AG04450 (cell line): ENCODE results near the gene SCRN2. TPM values are rescaled to one million over a fixed set of nuclear protein-coding genes. Genes with fewer than 3 reads are reported as not detected.

Experiments
- CTCF ChIA-PET: fragments of 300-600, 350-600 bp; formaldehyde crosslinking; extraction: SDS; loops from one replicate; lab custom pipeline; 2022; ENCODE audit warnings: antibody characterized with exemption, inconsistent platforms; lab: Charles Lee
- POLR2A ChIA-PET: fragments of 350-600 bp; formaldehyde crosslinking; extraction: SDS; loops from one replicate; lab custom pipeline; 2021; ENCODE audit warnings: antibody characterized with exemption, inconsistent platforms; lab: Yijun Ruan, JAX
- DNase-seq: peaks from one replicate; pipeline ENCODE4 v3.0.0-alpha.2; 2011; ENCODE audit warnings: low read depth, low spot score
- H3K27ac ChIP-seq: one replicate; pipeline ENCODE4 v1.5.1; 2012; ENCODE audit warnings: low read depth, low read length, control low read depth
- H3K27me3 ChIP-seq: one replicate; pipeline ENCODE4 v1.6.0; 2012; ENCODE audit warnings: low read length; ENCODE audit not compliant: control insufficient read depth, insufficient read depth
- H3K4me3 ChIP-seq: 2 replicates; pipeline ENCODE4 v1.5.1; 2011; ENCODE audit warnings: mild to moderate bottlenecking, low read depth, low read length, control low read depth
- H3K9me3 ChIP-seq: 2 replicates; pipeline ENCODE4 v1.5.1; 2012; ENCODE audit warnings: low read length; ENCODE audit not compliant: control insufficient read depth, insufficient read depth
- polyA plus RNA-seq: library from polyadenylated mRNA; depleted of rRNA; stranded (reverse); fragments of >200 nt; gene quantifications from 2 replicates; pipeline ENCODE4 v1.2.3, GENCODE V29; 2011
- TF ChIP-seq, protein P1 (sequence below): IDR thresholded peaks from 2 replicates; pipeline ENCODE4 v1.5.1; 2011; ENCODE audit warnings: low read depth, low read length, control low read depth, inconsistent platforms

SCRN2 gene
- polyA plus RNA-seq, 1 experiment, result 13.3 TPM

DNA sequence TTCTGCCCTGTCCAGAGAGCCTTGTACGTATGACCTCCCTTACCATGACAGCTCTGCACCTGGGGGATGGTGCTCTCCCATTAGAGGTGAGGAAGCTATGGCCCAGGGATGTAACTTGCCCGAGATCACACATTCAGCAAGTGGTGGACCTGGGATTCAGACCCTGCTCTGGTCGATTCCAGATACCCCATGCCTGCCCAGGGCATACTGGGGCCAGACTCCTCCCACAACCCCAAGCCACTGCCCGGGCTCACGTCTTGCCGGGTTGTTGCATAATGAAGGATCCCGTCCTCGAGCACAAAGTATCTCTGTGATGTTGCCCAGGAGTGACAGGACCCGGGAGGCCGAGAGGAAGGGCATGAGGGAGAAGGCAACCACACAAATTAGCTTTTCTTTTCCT, 21.6 kb downstream of the SCRN2 start:
- TF ChIP-seq, protein P1, sequence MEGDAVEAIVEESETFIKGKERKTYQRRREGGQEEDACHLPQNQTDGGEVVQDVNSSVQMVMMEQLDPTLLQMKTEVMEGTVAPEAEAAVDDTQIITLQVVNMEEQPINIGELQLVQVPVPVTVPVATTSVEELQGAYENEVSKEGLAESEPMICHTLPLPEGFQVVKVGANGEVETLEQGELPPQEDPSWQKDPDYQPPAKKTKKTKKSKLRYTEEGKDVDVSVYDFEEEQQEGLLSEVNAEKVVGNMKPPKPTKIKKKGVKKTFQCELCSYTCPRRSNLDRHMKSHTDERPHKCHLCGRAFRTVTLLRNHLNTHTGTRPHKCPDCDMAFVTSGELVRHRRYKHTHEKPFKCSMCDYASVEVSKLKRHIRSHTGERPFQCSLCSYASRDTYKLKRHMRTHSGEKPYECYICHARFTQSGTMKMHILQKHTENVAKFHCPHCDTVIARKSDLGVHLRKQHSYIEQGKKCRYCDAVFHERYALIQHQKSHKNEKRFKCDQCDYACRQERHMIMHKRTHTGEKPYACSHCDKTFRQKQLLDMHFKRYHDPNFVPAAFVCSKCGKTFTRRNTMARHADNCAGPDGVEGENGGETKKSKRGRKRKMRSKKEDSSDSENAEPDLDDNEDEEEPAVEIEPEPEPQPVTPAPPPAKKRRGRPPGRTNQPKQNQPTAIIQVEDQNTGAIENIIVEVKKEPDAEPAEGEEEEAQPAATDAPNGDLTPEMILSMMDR, result no peak
- H3K27me3 ChIP-seq, result no peaks in the 10 kb centered on the region
- ChIA-PET CTCF (no interaction called here), POLR2A (no interaction called here)
- DNase-seq, result no peak
- H3K9me3 ChIP-seq, result no peaks in the 10 kb centered on the region
- no peak overlapping the region for H3K4me3 ChIP-seq
- H3K27ac ChIP-seq, result no peak overlapping the region

DNA sequence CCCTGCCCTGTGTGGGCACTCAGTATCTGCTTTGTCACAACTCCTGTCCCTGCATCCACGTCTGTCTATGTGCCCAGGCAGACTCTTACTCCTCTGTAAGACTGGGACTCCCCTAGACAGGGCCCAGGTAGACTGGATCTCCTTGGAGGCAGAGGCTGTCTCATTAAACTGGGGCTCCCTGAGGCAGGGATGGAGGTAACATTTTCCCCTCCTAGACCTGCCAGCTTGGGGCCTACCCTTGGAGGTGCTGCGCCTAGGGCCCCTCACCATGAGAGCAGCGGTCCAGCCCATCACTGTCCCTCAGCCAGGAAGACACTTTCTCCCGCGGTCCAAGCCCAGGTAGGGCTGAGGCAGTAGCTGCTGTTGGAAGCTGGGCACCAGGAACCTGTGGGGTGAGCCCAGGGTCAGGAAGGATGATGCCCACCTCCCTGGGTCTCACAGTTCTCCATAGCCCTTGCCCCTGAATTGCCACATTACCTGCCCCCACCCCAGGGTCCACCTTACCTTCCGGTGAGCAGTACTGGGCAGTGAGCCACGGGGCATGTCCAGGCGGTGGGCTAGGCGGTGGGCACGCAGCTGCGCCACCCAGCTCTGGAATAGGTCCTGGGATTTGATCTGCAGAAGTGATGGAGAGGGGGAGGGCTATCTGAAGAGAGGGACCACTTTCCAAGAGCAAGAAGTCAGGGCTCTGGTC, 22.9 kb downstream of the SCRN2 start:
- H3K9me3 ChIP-seq, result no peaks in the 10 kb centered on the region; the same call in 1 of the 2 replicates
- H3K4me3 ChIP-seq, result no peak overlapping the region
- TF ChIP-seq, protein P1, result no peak
- ChIA-PET CTCF (no interaction called here), POLR2A (no interaction called here)
- no peaks in the 10 kb centered on the region for H3K27me3 ChIP-seq
- DNase-seq, result no peak
- no peak overlapping the region for H3K27ac ChIP-seq

DNA sequence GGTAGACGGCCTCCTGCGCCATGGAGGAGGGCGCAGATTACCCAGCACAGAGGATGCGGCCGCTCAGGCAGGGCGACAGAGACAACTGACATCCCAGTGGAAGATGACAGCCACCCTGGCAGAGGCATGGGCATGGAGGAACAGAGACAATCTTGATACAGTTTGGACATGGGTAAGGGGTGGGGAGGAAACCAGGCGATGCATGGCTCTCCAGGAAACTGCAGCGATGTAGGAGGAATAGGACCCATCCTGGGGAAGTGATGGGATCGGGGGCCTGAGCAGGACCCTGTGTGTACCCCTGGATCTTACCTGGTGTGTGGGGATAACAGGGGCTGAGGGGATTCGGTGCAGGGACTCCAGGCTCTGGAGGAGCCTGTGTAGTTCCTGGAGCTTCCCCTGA, 24.1 kb downstream of the SCRN2 start:
- TF ChIP-seq, protein P1, result no peak
- ChIA-PET CTCF (no interaction called here), POLR2A (no interaction called here)
- no peak overlapping the region for H3K27ac ChIP-seq
- no peaks in the 10 kb centered on the region; the same call in 1 of the 2 replicates for H3K9me3 ChIP-seq
- H3K27me3 ChIP-seq, result no peaks in the 10 kb centered on the region
- no peak for DNase-seq
- no peak overlapping the region for H3K4me3 ChIP-seq

DNA sequence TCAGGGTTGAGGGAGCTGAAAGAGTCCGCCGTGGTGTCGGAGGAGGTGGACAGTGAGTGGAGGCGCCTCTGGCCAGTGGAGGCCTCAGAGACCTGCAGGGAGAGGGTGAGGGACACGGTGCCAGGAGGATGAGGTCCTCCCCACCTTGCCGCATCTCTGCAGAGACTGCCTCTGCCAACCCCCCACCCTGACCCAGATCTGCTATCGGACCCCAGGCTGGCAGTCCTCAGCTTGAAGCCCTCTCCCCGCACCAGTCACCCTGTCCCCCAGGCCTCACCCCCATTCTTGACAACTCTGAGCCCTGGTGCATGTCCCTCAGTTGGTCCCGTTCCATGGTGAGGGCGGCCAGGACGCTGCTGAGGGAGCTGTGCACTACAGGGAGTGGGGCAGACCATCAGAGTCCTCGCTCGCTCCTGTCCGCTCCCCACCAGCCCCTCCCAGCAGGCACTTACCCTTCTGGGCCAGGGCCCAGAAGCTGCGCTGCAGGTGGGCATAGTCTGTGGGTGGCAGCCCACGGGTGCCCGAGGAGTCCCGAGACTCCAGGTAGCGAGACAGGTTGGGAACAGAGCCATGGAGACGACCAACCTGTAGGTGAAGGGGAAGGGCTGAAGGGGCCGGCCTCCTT, 24.9 kb downstream of the SCRN2 start:
- Histone ChIP-seq H3K4me3 (no peak overlapping the region), H3K27me3 (no peaks in the 10 kb centered on the region), H3K9me3 (no peaks in the 10 kb centered on the region; the same call in 1 of the 2 replicates), H3K27ac (no peak overlapping the region)
- POLR2A ChIA-PET, result no interaction called here
- no peak for DNase-seq
- TF ChIP-seq, protein P1, result no peak
- CTCF ChIA-PET, result no interaction called here

DNA sequence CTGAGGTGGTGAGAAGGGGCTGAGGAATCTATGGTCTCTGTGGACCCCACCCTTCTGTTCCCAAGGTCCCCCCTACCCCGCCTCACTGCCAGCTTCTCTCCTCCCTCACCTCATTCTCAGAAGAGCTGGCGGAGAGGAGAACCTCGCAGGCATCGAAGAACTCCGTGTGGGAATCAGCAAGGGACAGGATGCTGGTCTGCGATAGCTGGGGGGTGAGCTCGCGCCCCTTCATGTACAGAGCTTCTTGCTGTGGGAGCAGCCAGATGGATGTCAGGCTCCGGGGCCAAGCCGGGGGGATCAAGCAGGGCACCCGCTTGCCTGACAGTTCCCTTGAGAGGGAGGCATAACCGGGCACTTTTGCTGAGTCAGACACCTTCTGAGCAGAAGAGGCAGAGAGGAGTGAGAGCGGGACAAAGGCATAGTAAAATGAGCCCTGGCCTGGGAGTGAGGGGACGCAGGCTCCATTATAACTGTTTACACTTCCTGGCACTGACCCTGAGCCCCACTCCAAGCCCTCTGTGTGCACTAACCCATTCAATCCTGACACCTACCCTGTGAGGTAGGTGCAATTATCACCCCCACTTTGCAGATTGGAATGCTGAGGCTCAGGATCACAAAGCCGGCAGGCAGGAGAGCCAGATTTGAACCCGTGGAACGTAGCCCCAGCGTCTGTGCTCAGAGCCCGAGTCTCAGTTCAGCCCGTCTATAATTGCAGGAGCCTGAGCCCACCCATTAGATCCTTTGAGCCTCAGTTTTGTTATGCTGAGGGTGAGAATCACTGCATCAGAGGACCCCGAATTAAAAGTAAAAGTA, 25.8 kb downstream of the SCRN2 start:
- no peak for DNase-seq
- Histone ChIP-seq H3K9me3 (no peaks in the 10 kb centered on the region; the same call in 1 of the 2 replicates), H3K27me3 (no peaks in the 10 kb centered on the region), H3K4me3 (no peak overlapping the region), H3K27ac (no peak overlapping the region)
- TF ChIP-seq, protein P1, result no peak
- CTCF ChIA-PET, result no interaction called here
- POLR2A ChIA-PET, result no interaction called here
